Right ventricle myocardium superior (tissue), 1 donor: ENCODE data around the gene FAM72B. TPM values are rescaled to one million over a fixed set of nuclear protein-coding genes. Genes with fewer than 3 reads are reported as not detected.
"Not testable (repeated sequence)": the region's sequence is repeated elsewhere in the genome, so short reads cannot be mapped to it uniquely, and the experiment has no call there.

Experiments
- ATAC-seq: fragments of 200-7000 bp; cut with Tn5 transposase; one replicate; pipeline ENCODE4 v1.9.1; 2020; ENCODE audit warnings: mild to moderate bottlenecking; ENCODE audit not compliant: poor library complexity
- DNase-seq: peaks from one replicate; pipeline ENCODE4 v3.0.0-alpha.2; 2020
- intact Hi-C: fragments of 100-400 bp; cut with DNase I; formaldehyde crosslinking; loops from one replicate; pipeline ENCODE4 v1.11.2; 2022
- total RNA-seq: library from RNA; stranded (reverse); fragmentation: NEBNext Ultra II Directional; extraction: Animal tissue kit (Norgen Biotek cat#: 25700); gene quantifications from one replicate; pipeline ENCODE4 v1.2.1, GENCODE V29; 2021
- donor health status: DM: no; HTN: yes; CAD: no; lungs with severe emphysema.

The FAM72B gene
- total RNA-seq, 1 donor from 2014 or later: not detected

DNA sequence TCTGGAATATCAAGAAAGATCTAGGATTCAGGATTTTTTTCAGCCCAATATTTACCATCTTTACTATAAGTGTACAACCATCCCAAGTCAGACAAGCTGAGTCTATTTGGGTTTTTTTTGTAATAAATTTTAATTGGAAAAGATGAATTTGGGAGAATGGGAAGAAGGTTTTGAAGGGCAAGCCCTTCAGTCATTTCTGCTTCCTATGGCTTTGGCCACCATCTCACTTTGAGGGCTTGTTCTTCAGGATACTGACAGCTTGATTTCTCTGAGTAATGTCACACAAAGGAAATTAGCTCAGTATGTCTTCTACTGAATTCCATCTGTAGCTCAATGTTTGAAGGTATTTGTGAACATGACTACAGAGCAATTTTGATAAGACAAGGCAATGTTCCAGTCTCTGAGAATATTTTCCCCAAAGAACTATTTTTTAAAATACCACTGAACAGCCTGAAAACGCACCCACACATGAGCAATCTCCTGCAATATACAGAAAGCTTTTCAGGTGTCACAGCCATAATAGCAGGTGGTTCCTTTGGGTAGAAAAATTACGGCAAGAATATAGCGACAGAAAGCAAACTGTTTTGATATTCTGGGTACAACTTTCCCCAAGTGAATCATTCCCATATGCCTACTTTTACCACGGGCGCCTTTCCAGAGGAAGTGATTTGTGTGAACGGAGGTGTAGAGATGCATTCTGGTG is 22.8 kb downstream of the FAM72B start:
- DNase-seq, ATAC-seq, intact Hi-C loops: not testable (repeated sequence)

DNA sequence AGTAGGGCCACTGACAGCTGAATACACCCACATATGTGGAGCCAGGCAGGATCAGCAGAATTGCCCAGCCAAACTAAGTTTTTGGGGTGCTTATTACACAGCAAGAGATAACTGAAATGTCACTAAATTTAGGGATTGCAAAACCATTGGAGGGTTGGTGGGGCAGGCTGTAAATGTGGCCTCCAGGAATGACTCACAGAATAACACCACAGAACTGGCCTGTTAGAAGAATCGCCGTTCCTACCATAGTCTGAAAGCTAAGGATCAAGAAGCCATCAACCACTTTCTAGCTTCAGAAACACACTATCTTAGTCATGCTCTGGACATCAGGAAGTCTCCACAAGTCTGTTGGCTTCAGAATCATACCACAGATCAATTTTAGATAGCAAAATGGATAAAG is 24.0 kb downstream of the FAM72B start:
- intact Hi-C loops: not testable (repeated sequence)

DNA sequence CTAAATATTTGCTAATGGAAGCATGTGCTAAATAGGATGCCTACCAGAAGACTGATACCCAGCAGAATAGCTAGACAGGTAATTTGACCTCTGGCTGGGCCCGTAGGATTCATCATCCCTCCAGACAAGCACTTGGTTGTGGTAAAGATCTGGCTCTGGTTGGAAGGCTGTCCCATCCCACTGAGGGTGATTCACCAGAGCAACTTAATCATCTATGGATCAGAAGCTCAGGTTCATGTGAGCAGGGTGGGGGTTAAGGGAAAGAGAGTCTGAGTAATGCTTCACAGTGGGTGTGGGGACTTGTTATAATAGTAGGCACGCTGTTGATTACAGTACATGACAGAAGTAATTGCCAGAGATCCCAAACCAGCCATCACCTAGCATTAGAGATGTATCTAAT is 26.5 kb downstream of the FAM72B start:
- intact Hi-C loops, ATAC-seq, DNase-seq: not testable (repeated sequence)

More for the DNA sequence above, 24.0 kb downstream of the FAM72B start:
- not testable (repeated sequence) for DNase-seq, ATAC-seq

DNA sequence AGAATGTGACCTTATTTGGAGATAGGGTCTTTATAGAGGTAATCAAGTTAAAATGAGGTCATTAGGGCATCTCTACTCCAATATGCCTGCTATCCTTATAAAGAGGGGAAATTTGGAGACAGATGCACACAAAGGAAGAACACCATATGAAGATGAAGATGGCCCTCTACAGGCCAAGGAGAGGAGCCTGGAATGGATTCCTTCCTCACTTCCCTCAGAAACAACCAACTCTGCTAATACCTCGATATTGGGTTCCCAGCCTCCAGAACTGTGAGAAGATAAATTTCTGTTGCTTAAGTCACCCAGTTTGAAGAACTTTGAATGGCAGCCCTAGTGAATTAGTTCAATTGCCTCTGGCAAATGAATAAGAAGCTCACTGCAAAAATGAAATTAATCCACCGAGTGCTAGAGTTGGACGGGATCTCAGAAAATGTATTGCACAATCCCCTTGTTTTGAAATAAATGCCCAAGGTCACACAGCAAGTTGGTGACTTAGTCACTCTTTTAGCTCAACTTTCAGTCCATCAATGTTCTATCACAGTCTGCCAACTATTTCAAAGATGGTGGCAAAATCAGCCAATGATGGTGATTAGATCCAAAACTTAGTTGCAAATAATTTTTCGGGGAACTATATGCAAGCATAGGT is 27.1 kb downstream of the FAM72B start:
- DNase-seq, intact Hi-C loops: not testable (repeated sequence)
- ATAC-seq: peak; percentile 65

DNA sequence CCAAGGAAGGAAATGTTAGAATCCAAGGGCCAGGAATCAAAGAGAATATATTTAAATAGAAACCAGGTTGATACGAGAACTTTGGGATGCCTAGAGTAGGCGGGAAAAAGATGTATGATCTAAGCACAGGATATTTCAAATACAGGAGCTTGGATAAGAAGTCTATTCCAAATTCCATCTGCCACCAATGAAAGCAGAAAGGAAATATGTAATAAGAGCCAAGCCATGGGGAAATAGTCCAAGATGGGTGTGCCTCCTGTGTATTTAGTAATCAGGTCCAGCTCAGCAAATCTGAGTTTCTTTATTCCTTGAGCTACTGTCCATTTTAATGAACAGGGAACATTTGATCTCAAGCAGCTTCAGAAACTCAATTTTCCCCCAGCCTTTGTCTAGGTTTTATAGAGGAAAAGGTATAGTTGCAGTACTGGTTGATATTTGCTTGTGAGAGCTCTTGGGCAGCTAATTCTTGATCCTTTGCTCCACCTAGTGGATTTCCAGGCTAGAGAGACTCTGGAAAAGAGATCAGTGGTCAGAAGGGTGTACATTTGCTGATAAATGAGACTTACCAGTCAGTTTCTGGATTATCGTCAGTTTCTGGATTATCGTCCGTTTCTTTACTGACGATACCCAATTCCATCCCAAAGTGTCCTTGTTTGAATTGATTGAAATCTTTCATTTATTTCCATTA is 28.3 kb downstream of the FAM72B start:
- intact Hi-C loops, DNase-seq: not testable (repeated sequence)
- peak; percentile 45 for ATAC-seq

DNA sequence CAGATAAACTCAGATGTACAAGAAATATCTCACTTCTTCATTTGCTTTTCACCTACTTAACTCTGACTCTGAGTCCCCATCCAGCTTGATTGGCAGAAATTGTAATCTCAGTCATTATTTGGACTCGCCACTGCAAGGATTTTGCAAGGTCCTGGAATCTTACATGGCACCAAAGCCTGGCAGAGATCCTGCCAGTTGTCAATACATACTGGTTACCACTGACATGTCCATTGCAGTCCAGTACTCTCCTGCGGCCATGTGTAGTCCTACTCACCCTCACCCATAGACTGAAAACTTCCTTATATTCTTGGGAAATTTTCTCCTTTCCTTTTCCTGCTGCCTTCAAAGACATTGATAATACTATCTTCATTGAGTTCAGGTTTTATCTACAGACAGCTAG is 29.3 kb downstream of the FAM72B start:
- DNase-seq, intact Hi-C loops: not testable (repeated sequence)
- ATAC-seq: peak; percentile 56

DNA sequence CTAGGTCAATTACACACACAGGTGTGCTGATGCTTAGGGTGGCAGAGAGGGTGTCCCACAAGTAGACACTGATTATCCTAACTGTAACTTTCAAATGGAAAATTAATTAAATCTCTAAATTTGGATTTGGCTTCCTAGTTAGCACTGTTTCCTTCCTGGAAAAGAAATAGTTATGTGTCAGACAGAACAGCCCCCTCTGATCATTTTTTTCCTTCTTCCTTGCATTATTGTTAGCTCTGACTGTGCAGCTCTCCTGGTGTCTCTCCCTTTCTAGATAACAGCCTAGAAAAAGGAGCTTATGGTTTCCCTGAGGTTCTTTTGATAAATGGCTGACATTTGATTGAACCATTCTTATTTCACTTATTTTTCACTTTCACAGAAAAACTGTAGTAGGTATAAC is 31.4 kb downstream of the FAM72B start:
- ATAC-seq, DNase-seq, intact Hi-C loops: not testable (repeated sequence)

DNA sequence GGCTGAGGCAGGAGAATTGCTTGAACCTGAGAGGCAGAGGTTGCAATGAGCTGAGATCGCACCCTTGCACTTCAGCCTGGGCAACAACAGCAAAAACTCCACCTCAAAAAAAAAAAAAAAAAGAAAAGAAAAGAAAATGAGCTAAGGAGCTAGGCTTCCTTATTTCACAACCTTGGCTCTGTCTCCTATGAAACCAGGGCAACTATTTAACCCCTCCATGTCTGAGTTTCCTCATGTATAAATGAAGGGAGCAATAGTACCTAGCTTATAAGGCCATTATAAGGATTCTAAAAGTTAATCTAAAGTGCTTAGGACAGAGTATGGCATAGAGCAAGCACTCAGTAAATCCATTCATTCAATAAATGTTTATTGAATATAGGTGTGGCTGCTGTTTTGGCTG is 32.8 kb downstream of the FAM72B start:
- peak; percentile 34 for ATAC-seq
- DNase-seq, intact Hi-C loops: not testable (repeated sequence)

DNA sequence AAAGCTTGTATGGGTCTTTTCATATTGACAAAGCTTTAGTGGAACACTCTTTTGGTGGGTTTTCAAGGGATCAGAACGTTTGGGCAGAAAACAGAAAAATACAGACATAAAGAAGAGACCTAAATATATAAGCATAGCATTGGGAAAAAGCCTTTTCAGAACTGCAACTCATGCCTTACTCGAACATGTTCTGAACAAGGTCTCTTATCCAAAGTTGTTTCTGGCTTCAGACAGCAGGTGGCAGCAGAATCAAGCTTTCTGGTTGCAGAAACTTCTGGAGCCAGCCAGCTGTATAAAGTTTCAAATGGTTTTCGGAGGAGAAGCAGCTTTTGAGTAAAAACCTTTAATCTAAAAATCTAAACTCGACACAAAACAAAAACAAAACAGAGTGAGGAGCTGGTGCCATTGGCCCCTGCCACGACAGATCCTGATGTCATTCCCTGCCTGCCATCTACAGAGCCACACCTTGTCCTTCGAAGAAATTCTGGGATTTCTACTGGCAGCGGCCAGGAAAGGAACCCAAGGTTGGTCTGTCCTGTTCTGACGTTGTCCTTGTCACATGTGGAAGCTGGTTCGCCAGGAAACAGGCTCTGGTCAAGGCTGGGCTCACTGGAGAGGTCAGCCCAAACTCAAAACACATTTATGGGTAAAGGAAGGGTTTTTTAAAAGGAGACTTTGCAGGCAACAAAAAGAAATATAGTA is 35.5 kb downstream of the FAM72B start:
- DNase-seq, intact Hi-C loops: not testable (repeated sequence)
- ATAC-seq: peak; percentile 90

DNA sequence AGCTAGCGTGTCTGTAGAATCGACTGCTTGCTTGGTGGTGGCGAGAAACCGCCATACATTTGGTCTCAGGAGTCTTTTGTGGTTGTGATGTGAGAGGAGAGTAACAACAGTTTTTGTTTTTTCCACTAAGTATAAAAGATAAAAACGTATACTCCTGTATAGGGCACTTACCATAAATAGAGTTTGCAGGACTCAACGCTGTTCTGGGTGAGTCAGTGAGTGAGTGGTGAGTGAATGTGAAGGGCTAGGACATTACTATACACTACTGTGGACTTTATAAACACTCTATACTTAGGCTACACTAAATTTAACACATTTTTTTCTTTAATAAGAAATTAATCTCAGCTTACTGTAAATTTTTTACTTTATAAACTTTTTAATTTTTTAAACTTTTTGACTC is 43.7 kb downstream of the FAM72B start:
- ATAC-seq, intact Hi-C loops, DNase-seq: not testable (repeated sequence)

DNA sequence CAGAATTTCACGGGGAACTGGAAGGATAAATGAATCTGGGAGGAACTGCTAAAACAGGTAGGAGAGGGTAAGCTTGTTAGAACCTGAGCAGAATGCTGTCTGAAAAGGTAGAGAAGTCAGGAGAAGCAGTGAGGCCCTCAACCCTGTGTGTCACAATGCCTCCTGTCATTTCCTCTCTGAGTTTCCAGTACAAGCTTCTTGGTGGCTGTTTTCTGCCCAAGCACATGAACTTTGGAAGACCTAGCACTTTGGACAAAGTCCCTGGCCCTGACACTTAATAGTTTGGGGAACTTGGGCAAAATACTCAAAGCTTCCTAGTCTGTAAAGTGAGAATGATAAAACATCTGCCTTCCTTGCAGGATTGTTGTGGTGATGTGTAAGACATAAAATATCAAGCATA is 52.6 kb downstream of the FAM72B start:
- intact Hi-C loops, ATAC-seq, DNase-seq: not testable (repeated sequence)

DNA sequence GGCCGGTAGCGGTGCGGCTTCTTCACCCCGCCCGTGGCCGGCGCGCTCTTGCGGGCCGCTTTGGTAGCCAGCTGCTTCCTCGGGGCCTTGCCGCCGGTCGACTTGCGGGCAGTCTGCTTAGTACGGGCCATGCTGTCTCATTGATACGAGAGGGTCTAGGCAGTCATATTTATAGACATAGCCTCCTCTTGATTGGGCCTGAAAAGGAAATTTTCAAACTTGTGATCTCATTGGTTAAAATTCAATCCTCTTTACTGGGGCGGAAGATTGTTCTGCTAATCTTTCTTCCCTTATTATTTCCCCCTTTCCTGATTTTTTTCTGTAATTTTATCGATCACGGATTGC is 65.7 kb downstream of the FAM72B start:
- intact Hi-C loops, DNase-seq: not testable (repeated sequence)
- ATAC-seq: peak; percentile 57

Other genes starting within 250 kb of the FAM72B start
- gene SRGAP2C, start 635 bp upstream of the FAM72B start, total RNA-seq: 10.8 TPM